ENCODE data around the gene HSPB6.

HSPB6 gene

DNA sequence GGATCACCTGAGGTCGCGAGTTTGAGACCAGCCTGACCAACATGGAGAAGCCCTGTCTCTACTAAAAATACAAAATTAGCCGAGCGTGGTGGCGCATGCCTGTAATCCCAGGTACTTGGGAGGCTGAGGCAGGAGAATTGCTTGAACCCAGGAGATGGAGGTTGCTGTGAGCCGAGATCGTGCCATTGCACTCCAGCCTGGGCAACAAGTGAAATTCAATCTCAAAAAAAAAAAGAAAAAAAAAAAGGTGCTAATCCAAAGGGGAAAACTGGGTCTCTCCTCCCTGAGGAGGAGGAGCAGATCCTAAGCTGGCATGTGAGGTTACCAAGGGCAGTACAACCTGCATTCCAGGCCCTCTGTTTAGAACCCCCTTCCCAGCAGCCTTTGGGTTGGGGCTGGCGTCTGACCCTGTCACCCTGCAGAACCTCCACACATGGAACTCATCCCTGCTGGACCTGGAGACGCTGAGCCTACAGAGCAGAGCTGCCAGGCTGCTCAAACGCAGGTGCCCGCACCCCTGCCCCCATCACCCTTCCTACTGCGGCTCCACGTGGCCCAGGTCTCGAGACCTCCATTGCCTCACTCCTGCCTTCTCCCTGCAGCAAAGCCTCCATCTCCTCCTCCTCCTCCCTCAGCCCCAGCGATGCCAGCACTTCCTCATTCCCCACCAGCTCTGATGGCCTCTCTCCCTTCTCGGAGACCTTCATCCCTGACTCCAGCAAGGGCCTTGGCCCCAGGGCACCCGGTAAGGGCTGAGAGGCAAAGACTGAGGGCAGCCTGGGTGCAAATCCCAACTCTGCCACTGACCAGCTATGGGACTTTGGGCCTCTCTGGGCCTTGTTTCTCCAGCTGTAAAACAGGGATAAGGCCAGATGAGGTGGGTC is 7.8 kb upstream of the HSPB6 start:
- no peak for DNase-seq

DNA sequence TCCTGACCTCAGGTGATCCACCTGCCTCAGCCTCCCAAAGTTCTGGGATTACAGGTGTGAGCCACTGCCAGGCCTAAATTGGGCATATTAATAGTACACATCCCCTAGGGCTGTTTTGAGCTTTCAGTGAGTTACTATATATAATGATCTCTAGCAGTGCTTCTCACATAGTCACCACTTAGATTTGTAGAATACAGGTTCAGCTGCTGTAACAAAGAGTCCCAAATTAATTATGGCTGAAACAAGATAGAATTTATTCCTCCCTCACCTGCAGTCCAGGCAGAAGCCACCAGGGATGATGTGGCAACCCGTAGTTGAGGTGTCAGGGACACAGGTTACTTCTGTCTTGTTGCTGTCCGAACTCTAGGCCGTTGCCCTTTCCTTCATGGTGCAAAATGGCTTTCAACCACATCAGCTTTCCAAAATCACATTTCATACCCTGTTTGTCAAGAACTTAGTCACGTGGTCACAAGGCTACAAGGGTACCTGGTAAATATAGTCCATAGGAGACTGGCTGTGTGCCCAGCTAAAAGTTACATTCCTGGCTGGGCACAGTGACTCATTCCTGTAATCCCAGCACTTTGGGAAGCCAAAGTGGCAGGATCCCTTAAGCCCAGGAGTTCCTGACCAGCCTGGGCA is 4.0 kb upstream of the HSPB6 start:
- no peak for DNase-seq

DNA sequence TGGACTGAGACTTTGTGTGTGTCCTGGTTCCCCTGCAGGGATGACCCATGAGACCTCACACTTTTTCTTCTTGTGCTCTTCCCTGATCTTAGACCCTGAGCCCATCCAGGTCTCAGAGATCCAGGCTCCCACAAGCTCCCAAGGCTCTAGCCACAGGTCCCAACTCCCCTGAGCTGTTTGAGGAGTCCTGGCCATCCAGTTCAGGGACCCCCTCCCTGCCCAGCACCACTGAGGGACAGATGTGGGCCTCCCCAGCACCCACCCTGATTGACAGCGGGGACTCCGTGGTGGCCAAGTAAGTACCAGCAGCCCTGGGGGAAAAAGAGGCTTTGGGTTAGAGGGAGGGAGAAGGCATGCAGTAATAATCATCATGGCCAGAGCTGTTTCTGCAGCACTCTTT is 2.9 kb upstream of the HSPB6 start:
- no peak for DNase-seq

DNA sequence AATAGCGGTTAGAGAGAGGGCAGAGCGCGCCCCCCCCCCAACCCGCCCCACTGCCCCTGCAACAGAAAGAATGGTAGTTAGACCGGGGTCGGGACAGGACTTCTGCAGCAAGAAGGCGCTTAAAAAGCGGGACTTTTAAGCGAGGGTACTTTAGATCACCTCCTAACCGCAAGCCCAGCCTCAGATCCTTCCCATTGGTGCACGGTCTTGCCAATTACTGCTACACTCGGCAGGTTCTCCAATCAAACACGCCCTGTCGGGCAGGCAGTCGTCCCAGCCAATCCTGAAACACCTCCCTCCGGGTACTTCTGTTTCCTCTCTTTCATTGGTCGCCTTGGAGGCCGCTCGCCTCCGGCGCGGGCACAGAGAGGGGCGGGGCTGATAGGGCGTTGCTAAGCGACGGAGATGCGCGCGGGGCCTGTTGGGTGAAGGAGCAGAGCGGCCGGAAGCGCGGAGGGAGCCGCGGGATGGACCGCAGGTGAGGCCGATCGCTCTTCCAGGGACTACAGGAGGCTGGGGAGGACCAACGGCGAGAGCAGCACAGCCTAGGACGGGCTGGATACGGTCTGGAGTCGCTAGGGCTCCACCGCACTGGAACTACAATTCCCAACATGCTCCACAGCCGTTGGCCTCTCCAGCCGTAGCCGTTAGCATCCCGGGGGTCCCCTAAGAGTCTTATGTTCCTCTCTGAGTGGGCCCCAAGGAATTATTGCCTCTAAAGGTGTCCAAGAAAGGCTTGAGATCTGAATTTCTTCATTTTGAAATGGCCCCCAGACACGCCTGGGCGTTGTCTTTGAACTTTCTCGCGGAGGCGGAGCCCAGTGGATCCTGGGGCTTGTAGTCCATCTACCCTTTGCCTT is 1.1 kb upstream of the HSPB6 start, which contains the start of gene PROSER3:
Gene PROSER3, plus strand, starts transcription at position 428 of the 860 bp plus-strand sequence. Its CDS starts 40 bp downstream, at position 468.
- peak; percentile 94 for DNase-seq

DNA sequence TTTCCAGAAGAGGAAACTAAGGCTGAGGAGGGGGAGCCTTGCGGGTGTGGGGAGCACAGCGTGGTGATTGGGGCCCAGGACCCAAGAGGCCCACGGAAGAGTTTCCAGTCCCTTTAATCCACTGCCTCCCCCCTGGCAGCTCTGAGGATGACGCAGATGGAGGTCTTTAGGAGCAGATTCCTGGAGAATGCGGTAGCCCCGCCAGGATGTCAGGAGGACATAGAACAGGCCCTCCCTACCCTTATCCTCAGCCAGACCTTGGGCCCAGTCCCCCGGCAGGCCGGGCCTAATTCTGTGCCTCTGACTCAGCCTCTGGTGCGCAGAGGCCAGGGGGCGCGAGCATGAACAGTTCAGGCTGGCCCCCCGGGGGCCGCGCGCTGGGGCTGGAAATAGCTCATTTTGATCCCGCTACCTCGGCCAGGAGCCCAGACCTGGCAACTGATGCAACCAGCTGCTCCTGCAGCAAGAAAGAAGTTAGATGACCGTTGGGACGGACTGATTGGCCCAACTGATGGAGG is 461 bp upstream of the HSPB6 start:
- no peak for DNase-seq

DNA sequence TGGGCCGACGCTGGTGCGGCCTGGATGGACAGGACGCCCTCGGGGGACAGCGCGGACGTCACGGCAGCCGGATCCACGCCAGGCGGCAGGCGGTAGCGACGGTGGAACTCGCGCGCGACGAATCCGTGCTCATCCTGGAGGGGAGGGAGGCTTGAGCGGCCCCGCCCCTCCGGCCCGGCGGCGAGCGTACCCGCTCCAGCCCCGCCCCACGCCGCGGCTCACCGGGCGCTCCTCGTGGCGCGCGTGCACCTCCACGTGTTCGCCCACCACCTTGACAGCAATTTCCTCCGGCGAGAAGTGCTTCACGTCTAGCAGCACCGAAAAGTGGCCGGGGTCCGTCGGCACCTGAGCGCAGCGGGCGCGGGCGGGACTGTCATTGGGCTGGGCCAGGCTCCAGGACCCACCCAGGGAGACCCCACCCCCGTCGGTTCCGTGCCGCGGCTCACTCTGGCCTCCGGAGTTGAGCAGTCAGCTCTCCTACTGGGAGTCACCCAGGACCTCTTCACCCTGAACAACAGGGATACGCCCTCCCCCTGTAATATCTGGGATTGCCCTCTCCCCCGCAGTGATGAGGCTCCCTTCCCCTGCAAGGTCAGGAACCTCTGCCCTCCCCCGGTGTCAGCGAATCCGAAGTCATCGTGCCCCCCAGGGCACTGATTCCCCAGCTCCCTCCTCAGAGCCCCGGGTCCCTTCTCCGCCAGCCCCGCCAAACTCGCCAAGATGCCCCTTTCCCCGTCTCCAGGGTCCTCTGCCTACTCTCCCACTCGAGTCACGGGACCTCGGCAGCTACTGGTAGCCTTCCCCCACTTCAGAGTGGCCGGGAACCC is 1.1 kb downstream of the HSPB6 start:
- no peak for DNase-seq

DNA sequence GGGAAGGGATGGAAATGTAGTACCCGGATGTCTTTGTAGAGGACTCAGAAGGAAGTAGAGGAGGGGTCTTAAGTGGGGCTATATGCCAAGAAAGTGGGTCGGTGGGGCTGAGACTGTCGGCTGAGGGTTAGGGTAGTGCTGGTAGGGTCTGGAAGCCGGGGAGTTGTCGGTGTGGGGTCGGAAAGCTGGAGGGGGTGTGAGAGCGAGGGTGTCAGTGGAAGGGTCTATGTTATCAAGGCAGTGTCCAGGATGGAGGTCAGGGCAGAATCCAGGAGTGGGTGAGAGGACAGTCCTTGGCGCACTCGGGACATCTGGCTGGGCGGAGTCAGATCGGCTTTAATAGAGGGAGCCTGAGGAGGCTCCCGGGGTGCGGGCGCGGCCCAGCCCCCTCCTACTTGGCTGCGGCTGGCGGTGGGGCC is 1.7 kb downstream of the HSPB6 start:
- DNase-seq = no peak

DNA sequence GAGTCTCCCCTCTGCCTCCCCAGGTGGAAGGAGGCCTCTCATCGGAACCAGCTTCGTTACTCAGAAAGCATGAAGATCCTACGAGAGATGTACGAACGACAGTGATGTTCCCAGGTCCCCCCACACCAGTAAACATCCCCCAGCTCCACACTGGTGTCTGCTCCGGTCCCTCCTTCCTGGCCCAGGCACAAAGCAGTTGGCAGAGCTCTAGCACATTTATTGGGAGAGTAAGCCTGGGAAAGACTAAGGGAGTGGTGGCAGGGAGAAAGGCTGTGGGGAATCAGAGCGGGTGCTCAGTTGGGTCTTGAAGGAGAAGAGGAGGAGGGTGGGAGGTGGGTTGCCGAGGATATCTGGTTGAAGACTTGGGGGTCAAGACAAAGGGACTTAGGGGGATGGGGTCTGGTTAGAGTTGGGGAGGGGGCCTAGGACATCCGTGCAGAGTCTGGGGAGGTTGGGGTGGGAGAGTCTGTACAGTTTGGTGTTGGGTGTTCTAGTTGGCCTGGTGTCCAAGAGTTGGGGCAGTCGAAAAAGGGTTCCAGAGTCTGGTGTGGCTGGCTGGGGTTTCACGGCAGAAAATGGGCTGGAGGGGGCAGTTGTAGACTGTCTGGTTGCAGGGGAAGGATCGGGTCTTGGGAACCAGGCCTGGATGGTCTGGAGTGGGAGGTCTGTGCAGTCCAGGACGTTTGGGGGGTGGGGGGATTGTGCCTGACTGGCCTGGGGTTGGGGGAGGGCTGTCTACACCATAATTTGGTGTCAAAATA is 2.3 kb downstream of the HSPB6 start:
- no peak for DNase-seq

DNA sequence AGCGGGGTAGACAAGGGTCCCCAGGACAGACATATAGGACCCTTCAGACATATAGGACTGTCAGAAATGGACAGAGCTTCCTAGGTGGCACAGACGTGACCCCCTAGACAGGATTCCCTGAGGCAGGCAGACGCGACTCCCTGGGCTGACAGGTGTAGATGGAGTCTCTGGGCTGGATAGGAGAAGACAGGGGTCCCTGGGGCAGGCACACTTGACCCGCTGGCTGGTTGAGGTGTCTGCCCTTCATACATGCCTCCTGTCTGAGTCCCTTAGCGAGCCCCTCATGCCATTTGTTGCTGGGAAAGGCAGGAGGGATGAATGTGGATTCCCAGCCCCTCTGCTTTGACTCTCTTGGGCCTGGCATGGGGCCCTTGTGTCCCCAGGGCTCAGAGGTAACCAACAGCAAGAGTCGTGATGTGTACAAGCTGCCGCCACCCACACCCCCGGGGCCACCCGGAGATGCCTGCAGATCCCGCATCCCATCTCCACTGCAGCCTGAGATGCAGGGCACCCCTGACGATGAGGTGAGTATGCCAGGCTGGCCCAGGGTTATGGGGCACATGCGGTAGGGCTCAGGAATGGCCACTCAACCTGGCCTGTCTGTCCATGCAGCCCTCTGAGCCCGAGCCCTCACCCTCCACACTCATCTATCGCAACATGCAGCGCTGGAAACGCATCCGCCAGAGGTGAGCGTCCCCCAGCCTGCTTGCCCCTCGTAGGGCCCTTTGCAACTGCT is 3.0 kb downstream of the HSPB6 start:
- DNase-seq = no peak

DNA sequence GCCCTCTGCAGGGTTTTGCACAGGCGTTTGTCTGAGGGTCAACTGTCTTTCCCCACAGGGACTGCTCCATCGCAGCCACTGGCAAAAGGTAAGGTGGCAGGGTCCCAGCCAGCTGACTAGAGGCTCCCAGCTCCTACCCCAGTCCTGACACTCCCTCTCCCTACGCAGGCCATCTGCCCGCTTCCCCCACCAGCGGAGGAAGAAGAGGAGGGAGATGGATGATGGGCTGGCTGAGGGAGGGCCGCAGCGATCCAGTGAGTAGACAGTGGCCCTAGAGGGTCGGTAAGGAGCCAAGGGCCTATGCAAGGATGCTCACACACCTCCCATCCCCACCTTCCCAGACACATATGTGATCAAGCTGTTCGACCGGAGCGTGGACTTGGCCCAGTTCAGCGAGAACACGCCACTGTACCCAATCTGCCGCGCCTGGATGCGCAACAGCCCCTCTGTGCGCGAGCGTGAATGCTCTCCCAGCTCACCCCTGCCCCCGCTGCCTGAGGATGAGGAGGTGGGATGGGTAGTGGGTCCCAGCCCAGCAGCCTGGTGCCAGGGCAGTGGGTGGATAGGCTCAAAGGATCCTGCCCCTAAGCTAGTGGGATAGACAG is 4.0 kb downstream of the HSPB6 start:
- no peak for DNase-seq

DNA sequence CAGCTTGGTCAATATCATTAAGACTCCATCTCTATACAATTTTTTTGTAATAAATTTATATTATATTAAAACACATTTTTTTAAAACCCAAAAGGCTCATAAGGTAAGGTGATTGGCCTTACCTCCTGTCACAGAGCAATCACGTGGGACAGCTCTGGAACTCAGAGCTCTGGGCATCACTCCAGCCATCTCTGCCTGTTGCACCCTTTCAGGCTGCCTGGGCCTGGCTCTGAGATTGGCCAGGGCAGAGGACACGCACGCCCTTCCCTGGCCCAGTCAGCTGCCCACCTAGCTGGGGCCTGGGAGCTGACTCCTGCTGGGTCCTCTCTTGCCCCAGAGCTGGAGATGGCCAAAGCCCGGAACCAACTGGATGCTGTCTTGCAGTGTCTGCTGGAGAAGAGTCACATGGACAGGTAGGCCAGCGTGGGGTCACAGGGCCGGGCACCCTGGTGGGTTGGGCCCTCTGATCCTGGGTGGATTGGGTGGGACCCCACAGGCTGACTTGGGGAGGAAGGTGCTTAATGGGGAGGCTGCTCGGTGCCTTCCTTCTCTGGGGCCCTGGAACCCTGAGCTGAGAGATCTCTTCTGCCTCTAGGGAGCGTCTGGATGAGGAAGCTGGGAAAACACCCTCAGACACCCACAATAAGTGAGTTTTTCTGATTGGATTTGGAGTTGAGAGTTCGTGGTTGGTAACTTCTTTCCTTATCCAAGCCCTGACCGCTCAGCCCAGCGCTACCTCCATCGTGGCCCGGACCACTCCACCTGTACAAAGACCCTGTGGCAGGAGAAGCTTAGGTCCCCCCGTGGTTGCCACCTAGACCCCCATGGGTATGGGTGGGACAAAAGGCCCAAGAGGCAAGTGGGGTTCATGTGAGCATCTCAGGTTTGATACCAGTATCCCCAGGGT is 4.7 kb downstream of the HSPB6 start:
- no peak for DNase-seq

DNA sequence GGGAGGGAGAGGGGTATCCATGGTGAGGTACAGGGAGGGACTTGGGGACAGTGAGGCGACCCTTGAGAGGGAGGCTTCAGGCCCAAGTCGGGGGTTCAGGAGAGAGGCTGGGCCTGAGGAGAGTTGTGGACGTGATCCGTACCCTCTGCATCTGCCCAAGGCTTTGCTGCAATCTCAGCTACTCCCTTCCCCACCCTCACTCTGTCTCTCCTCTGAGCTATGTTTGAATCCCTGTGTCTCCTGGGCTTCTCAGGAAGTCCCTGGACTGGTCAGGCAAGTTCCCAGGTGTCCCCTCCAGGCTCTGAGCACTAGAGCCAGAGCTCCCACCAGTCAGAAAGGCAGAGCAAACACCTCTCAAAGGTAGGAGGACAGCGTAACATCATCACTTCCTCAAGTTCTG is 6.7 kb downstream of the HSPB6 start:
- DNase-seq = no peak

DNA sequence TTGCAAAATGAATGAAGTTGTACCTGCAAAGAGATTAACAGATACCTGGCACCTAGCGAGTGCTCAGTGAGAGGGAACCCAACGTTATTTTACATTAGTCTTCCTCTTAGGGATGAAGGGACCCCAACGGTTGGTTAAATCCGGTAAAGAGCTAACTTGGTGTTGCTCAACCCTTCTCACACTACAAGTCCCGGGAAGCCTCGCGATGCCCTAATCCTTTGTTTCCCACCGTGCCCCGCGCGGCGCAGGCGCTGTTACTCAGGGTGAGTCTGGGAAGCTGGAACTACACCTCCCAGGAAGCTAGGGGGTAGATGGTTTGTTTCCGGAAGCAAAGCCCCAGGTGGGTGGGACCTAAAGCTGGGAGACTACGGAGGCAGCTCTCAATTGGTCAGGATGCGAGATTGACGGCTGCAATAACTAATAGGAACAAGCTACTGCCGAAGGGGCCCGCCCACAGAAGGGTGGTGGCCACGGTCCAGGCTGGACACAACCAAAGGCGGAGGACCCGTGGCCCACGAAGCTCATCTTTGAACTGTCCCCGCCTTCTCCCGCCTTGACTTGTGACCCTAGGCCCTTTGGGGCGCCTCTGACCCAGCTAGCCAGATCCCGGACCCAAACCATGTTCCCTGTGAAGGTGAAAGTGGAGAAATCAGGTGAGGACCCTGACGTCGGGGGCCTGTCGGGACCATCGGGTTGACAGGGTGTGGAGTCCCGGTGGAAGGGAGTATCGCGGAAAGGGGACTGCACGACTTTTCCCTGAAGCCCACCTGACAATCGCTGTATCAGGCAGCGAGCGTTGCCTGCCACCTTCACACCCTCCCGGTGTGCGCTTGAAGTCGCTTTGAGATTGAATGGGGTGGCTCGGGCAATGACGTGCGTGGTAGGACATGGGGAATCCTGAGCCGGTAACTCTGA is 8.5 kb downstream of the HSPB6 start, which contains the start of gene LIN37:
Gene LIN37, plus strand, starts transcription at position 471 of the 915 bp plus-strand sequence. Its CDS starts 149 bp downstream, at position 620.
- peak; percentile 99 for DNase-seq

DNA sequence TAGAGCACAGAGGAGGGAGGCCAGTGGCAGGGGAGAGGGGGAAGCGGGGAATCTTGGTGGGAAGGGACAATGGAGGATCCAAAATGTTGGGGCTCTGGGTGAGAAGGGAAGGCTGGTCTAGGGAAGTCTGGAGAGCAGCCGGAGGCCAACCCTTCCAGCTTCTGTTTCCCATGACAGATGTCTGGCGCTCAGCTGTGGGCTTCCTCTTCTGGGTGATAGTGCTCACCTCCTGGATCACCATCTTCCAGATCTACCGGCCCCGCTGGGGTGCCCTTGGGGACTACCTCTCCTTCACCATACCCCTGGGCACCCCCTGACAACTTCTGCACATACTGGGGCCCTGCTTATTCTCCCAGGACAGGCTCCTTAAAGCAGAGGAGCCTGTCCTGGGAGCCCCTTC is 10.3 kb downstream of the HSPB6 start:
- no peak for DNase-seq

DNA sequence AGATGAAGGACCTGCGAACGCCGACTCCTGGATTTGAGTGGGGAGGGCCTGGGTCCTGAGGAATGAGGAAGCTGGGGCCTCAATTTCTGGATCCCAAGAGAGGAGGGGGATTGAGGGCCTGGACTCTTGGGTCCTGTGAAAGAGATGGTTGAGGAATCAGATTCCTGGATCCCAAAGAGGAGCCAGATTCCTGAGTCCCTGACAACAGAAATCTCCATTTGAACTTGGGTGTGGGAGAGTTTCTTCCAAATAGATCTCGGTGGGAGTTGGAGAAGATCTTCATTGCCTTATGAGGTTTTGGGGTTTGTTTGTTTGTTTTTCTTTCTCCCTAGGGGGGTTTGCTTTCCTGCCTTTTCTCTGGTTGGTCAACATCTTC is 10.8 kb downstream of the HSPB6 start:
- no peak for DNase-seq

DNA sequence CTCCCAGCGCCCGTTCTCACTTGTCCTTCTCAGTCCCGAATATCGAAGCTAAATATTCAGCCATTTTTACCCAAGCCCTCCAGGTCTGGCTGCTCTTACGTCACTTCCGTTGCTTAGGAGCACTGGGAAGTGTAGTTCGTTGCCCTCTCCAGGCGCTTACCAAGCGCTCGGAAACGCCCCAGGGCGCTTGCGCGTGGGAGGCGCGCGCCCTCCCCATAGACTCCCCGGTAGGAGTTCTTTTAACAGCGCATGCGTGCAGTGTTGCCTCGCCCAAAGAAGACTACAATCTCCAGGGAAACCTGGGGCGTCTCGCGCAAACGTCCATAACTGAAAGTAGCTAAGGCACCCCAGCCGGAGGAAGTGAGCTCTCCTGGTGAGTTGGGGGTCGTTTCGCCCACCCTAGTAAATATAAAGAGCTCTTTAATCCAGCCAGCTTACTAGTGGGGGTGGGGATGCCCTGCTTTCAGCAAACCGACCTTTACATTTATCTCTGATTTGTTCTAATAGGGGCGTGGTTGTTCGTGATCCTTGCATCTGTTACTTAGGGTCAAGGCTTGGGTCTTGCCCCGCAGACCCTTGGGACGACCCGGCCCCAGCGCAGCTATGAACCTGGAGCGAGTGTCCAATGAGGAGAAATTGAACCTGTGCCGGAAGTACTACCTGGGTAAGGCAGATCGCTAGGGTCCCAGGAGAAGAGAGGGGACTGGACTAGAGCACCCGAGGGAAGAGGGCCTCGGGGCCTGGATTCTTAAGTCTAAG is 11.3 kb downstream of the HSPB6 start, which contains the start of the genes PSENEN and U2AF1L4:
Gene PSENEN, plus strand, starts transcription at position 324 of the 759 bp plus-strand sequence. Its CDS starts 280 bp downstream, at position 604.
Gene U2AF1L4, minus strand, starts transcription at position 91 of the 759 bp plus-strand sequence. Its CDS starts 27 bp downstream, at position 64.
- DNase-seq = peak; percentile 94

Data from activated gamma-delta T cell (primary cell).